NCI-H748 treated with DMSO at 0.1 percent for 48 hours (cell line): ENCODE measurements around the gene EP300.
"Not testable (repeated sequence)": the region's sequence is repeated elsewhere in the genome, so short reads cannot be mapped to it uniquely, and the experiment has no call there.

Source experiments
- DNase-seq: peaks from one replicate; lab custom pipeline; 2025; lab: John Stamatoyannopoulos, UW

EP300 gene

DNA sequence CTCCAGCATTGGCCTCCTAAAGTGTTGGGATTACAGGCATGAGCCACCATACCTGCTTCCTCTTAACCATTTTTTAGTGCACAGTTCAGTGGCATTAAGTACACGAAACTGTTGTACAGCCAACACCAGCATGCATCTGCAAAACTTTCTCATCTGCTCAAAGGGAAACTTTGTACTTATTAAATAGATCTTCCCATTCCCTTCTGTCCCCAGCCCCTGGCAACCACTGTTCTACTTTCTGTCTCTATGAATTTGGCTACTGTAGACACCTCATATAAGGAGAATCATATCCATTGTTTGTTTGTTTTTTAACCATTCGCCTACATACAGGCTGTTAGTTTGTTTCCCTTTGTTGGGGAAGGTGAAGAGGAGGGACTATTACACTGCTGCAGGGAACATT, 6.5 kb upstream of the EP300 start:
- no peak for DNase-seq

DNA sequence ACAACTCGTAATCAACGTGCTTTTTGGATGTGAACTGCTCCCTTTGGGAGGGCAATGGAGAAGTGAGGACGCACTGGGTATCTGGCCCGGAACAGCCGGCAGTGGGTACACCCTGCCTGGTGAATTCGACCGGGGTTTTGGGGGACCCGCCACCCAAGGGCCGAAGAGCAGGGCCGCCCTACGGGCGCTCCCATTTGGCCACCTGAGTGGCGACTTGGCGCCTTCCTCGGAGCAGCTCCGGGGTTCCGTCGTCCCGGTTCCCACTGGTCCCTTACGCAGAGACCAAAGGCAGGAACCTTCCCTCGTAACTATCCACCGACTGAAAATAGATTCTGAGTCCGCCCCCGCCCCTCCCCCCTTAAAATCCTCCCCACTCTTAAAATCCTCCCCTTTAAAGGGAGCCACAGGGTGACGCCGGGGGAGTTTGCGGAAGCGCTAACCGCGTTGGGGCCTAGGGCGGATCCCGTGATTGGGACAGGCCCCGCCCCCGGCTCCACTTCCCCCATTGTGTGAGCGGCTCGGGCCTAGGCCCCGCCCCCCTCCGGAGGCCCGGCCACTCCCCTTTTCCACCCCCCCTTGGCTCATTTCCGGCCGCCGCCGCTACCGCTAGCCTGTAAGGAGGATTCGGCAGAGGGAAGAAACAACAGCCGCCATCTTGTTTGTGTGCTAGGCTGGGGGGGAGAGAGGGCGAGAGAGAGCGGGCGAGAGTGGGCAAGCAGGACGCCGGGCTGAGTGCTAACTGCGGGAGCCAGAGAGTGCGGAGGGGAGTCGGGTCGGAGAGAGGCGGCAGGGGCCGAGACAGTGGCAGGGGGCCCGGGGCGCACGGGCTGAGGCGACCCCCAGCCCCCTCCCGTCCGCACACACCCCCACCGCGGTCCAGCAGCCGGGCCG, 1.0 kb upstream of the EP300 start:
- peak; percentile 99 for DNase-seq

DNA sequence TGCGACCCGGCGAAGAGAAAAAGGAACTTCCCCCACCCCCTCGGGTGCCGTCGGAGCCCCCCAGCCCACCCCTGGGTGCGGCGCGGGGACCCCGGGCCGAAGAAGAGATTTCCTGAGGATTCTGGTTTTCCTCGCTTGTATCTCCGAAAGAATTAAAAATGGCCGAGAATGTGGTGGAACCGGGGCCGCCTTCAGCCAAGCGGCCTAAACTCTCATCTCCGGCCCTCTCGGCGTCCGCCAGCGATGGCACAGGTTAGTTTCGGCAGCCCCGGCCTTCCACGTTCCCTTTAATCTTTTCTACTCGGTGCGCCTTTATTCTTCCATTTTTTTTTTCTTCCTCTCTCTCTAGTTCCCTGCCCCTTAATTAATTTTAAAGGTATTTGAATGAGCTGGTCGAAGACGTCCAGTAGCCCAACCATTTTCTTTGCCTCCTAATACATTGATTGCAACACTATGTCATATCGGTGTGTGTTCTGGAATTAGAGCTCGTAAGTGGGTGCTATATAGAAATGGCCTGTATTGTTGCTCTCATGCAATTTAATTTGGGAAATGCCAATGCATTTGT, 537 bp downstream of the EP300 start:
- DNase-seq = peak; percentile 22

DNA sequence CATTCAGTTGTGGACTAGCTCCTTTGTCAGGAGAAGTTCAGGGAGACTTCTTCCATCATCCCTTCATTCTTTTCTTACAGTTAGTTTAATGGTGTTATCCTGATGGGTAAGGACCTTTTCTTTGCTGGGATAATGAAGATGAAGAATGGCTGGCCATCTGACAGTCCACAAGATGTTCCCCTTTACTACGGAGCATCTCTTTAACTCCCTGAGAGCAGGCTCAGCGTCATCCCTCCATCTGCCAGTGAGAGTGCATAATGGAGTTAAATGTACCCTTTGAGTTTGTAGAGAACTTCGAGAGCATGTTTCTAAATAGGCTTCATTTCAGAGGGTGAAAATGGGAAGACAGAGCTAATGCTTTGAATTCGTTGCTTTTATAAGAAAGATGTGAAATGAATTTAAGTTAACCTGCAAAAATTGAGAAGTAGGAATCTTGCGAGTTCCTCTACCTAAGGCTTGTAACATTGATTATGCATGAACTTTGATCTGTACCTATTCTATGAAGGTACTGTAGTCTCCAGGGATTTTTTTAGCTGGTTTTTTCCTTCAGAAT, 1.7 kb downstream of the EP300 start:
- DNase-seq = no peak

- no peak for DNase-seq
Measured at GRCh38 chr22:41096391-41096790, 4.0 kb downstream of the EP300 start.

DNA sequence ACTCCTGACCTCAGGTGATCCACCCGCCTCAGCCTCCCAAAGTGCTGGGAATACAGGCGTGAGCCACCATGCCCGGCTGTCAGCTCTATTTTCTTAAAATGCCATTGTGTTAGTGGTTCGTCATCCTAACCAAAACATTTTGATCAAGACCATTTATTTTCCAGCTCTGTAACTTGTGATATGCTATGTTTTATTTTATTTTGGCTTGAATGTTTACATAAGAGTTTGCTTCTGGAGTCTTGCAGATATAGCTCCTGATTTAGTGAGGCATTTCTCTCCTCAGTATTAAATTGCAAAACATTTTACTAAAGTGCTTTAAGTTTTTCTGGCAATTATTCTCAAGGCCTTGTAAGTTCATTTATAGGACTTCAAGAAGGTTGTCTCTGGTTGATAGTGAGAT, 4.4 kb downstream of the EP300 start:
- no peak for DNase-seq

GRCh38 chr22:41099036-41099435, 6.6 kb downstream of the EP300 start:
- DNase-seq = no peak

- DNase-seq = no peak
Measured at GRCh38 chr22:41106122-41106968, 14.0 kb downstream of the EP300 start.

- not testable (repeated sequence) for DNase-seq
Measured at GRCh38 chr22:41106969-41107325, 14.6 kb downstream of the EP300 start.

DNA sequence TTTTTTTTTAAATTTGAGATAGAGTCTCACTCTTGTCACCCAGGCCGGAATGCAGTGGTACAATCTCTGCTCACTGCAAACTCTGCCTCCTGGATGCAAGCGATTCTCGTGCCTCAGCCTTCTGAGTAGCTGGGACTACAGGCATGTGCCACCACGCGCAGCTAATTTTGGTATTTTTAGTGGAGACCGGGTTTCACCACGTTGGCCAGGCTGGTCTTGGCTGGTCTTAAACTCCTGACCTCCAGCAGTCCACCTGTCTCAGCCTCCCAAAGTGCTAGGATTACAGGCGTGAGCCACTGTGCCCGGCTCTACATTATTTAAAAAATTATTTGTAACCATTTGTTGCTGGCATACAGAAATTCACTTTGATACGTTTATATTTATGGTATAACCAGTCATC, 18.6 kb downstream of the EP300 start:
- no peak for DNase-seq

GRCh38 chr22:41116342-41116741, 23.9 kb downstream of the EP300 start:
- no peak for DNase-seq

GRCh38 chr22:41117127-41117965, 25.0 kb downstream of the EP300 start:
- no peak for DNase-seq

DNA sequence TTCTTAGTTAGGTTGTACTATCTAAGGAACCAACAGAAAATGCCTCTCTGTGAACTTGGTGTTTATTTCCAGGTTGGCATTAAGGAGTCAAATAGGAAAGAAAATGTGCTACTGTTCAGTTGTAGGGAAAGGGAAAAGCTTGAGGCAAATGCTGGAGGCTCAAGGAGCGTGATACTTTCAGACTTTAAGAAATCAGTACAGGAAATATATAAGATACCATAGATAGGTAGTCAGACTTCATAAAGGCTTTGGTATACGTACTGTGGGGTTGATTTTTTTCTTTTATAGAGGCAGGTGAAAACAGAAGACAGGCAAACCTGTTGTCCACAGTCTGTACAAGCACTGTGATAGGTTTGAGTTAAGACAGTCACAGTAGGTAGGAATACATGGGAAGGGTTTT, 30.8 kb downstream of the EP300 start:
- no peak for DNase-seq

- DNase-seq = no peak
Measured at GRCh38 chr22:41124086-41124485, 31.7 kb downstream of the EP300 start.

GRCh38 chr22:41127451-41127850, 35.1 kb downstream of the EP300 start:
- no peak for DNase-seq

- DNase-seq = no peak
Measured at GRCh38 chr22:41128606-41129005, 36.2 kb downstream of the EP300 start.

GRCh38 chr22:41132550-41132949, 40.2 kb downstream of the EP300 start:
- no peak for DNase-seq

- DNase-seq = no peak
Measured at GRCh38 chr22:41140365-41140957, 48.1 kb downstream of the EP300 start.

DNA sequence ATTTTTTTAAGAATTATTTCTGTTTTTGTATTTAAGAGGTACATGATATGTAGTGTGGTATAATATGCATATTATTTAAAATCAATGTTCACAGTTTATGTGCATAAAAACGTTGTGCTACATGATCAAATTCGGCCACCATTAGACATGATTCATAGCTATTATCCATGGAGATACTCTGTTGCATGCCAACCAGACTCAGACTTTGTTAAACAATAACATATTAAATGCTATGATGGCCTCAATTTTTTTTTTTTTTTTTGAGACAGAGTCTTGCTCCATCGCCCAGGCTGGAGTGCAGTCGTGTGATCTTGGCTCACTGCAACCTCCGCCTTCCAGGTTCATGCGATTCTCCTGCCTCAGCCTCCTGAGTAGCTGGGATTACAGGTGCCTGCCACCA, 53.5 kb downstream of the EP300 start:
- not testable (repeated sequence) for DNase-seq

GRCh38 chr22:41146573-41146972, 54.2 kb downstream of the EP300 start:
- DNase-seq = no peak

GRCh38 chr22:41147722-41148121, 55.3 kb downstream of the EP300 start:
- DNase-seq = no peak
